HEK293 (cell line): ENCODE results near the gene SDC3.

Experiments
- ATF2 ChIP-seq: fragments of 450-650 bp; formaldehyde crosslinking; IDR thresholded peaks from 2 replicates; pipeline ENCODE4 v1.5.1; 2016; ENCODE audit warnings: missing biosample characterization, missing genetic modification characterization, low read depth
- HOXA7 ChIP-seq: sonication (generic); formaldehyde crosslinking; IDR thresholded peaks from 2 replicates; pipeline ENCODE4 v1.8.1; 2022; ENCODE audit warnings: missing genetic modification reagents, borderline replicate concordance
- ZBTB48 ChIP-seq: fragments of 450-650 bp; formaldehyde crosslinking; IDR thresholded peaks from 2 replicates; pipeline ENCODE4 v1.5.1; 2016; ENCODE audit warnings: missing biosample characterization, missing genetic modification characterization
- ZBTB6 ChIP-seq: fragments of 450-650 bp; formaldehyde crosslinking; IDR thresholded peaks from 2 replicates; pipeline ENCODE4 v1.5.1; 2017; ENCODE audit warnings: missing biosample characterization, missing genetic modification characterization
- ZFP37 ChIP-seq: fragments of 450-650 bp; formaldehyde crosslinking; IDR thresholded peaks from 2 replicates; pipeline ENCODE4 v1.5.1; 2016; ENCODE audit warnings: missing biosample characterization, missing genetic modification characterization
- ZNF239 ChIP-seq: fragments of 450-650 bp; formaldehyde crosslinking; IDR thresholded peaks from 2 replicates; pipeline ENCODE4 v1.5.1; 2016; ENCODE audit warnings: missing biosample characterization, missing genetic modification characterization
- ZNF416 ChIP-seq: fragments of 450-650 bp; formaldehyde crosslinking; IDR thresholded peaks from 2 replicates; pipeline ENCODE4 v1.5.1; 2016; ENCODE audit warnings: missing biosample characterization, missing genetic modification characterization
- ZNF530 ChIP-seq: fragments of 450-650 bp; formaldehyde crosslinking; IDR thresholded peaks from 2 replicates; pipeline ENCODE4 v1.5.1; 2016; ENCODE audit warnings: low read depth, missing biosample characterization, missing genetic modification characterization
- ZNF561 ChIP-seq: fragments of 450-650 bp; IDR thresholded peaks from 2 replicates; pipeline ENCODE4 v1.5.1; 2018; ENCODE audit warnings: missing biosample characterization, missing genetic modification characterization, borderline replicate concordance
- ZNF600 ChIP-seq: fragments of 450-650 bp; formaldehyde crosslinking; IDR thresholded peaks from 2 replicates; pipeline ENCODE4 v1.5.1; 2016; ENCODE audit warnings: missing biosample characterization, missing genetic modification characterization
- TF ChIP-seq, protein P1 (sequence below): fragments of 450-650 bp; formaldehyde crosslinking; IDR thresholded peaks from 2 replicates; pipeline ENCODE4 v1.5.1; 2016; ENCODE audit warnings: missing biosample characterization, missing genetic modification characterization
- TF ChIP-seq, protein P2 (sequence below): fragments of 450-650 bp; formaldehyde crosslinking; IDR thresholded peaks from 2 replicates; pipeline ENCODE4 v1.5.1; 2016; ENCODE audit warnings: missing biosample characterization, missing genetic modification characterization, low read depth
- TF ChIP-seq, protein P3 (sequence below): fragments of 450-650 bp; formaldehyde crosslinking; IDR thresholded peaks from 2 replicates; pipeline ENCODE4 v1.5.1; 2017; ENCODE audit warnings: missing biosample characterization, missing genetic modification characterization

DNA sequence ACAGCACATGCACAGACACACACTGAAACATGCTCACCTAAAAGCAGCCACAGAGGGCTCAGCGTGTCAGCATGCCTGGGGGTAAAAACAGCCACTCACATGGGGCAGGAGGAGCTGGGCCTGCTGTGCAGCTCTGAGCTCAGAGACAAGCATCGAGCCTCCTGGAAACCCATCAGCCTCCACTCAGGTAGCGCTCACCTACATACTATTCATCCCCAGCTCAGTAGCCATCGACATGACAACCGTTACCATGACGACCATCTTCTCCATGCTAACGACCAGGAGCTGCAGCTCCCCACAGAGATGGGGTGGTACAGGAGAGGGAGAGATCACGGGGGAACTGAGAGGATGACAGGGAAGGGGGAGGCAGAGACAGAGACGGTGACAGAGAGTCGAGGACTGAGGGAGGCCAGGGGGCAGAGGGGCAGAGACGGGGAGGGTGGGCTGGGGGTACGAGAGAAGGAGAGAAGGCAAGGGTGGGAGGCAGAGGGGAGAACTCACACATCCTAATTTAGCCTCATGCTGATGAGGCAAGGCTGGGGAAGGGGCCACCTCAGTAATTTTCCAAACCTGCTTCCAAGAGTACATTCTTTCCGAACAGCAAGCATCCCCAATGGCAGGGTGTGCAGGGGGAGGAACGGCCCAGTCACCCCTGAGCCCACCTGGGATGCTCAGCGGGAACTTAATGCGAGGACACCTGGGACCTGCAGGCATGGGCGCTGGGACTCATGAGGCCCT, 28.4 kb downstream of the SDC3 start:
- TF ChIP-seq ZNF239 (no peak), ZNF600 (tag by site-specific recombination) (no peak), ZNF530 (tag by site-specific recombination) (no peak), ZBTB6 (tag by site-specific recombination) (no peak), ATF2 (no peak), ZNF416 (no peak), HOXA7 (no peak), ZBTB48 (tag by site-specific recombination) (no peak), ZFP37 (tag by site-specific recombination) (no peak), ZNF561 (tag by site-specific recombination) (no peak)
- TF ChIP-seq, protein P1, sequence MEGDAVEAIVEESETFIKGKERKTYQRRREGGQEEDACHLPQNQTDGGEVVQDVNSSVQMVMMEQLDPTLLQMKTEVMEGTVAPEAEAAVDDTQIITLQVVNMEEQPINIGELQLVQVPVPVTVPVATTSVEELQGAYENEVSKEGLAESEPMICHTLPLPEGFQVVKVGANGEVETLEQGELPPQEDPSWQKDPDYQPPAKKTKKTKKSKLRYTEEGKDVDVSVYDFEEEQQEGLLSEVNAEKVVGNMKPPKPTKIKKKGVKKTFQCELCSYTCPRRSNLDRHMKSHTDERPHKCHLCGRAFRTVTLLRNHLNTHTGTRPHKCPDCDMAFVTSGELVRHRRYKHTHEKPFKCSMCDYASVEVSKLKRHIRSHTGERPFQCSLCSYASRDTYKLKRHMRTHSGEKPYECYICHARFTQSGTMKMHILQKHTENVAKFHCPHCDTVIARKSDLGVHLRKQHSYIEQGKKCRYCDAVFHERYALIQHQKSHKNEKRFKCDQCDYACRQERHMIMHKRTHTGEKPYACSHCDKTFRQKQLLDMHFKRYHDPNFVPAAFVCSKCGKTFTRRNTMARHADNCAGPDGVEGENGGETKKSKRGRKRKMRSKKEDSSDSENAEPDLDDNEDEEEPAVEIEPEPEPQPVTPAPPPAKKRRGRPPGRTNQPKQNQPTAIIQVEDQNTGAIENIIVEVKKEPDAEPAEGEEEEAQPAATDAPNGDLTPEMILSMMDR (tag by site-specific recombination) = no peak
- TF ChIP-seq, protein P2, sequence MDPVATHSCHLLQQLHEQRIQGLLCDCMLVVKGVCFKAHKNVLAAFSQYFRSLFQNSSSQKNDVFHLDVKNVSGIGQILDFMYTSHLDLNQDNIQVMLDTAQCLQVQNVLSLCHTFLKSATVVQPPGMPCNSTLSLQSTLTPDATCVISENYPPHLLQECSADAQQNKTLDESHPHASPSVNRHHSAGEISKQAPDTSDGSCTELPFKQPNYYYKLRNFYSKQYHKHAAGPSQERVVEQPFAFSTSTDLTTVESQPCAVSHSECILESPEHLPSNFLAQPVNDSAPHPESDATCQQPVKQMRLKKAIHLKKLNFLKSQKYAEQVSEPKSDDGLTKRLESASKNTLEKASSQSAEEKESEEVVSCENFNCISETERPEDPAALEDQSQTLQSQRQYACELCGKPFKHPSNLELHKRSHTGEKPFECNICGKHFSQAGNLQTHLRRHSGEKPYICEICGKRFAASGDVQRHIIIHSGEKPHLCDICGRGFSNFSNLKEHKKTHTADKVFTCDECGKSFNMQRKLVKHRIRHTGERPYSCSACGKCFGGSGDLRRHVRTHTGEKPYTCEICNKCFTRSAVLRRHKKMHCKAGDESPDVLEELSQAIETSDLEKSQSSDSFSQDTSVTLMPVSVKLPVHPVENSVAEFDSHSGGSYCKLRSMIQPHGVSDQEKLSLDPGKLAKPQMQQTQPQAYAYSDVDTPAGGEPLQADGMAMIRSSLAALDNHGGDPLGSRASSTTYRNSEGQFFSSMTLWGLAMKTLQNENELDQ = no peak
- TF ChIP-seq, protein P3, sequence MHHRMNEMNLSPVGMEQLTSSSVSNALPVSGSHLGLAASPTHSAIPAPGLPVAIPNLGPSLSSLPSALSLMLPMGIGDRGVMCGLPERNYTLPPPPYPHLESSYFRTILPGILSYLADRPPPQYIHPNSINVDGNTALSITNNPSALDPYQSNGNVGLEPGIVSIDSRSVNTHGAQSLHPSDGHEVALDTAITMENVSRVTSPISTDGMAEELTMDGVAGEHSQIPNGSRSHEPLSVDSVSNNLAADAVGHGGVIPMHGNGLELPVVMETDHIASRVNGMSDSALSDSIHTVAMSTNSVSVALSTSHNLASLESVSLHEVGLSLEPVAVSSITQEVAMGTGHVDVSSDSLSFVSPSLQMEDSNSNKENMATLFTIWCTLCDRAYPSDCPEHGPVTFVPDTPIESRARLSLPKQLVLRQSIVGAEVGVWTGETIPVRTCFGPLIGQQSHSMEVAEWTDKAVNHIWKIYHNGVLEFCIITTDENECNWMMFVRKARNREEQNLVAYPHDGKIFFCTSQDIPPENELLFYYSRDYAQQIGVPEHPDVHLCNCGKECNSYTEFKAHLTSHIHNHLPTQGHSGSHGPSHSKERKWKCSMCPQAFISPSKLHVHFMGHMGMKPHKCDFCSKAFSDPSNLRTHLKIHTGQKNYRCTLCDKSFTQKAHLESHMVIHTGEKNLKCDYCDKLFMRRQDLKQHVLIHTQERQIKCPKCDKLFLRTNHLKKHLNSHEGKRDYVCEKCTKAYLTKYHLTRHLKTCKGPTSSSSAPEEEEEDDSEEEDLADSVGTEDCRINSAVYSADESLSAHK (tag by site-specific recombination) = no peak
